HL-60 (cell line): ENCODE data around the gene SPTBN5.

Experiments used
- GABPA ChIP-seq: IDR thresholded peaks from 2 replicates; pipeline ENCODE4 v1.6.1; 2012; ENCODE audit warnings: low read depth
- POLR2AphosphoS5 ChIP-seq: IDR thresholded peaks from 2 replicates; pipeline ENCODE4 v1.6.1; 2012; ENCODE audit warnings: low read depth
- TF ChIP-seq, protein P1 (sequence below): IDR thresholded peaks from one replicate; pipeline ENCODE4 v1.5.1; 2011; ENCODE audit warnings: low read length, control low read depth, inconsistent platforms; ENCODE audit not compliant: insufficient read depth
- TF ChIP-seq, protein P2 (sequence below): IDR thresholded peaks from 2 replicates; pipeline ENCODE4 v1.6.1; 2012; ENCODE audit warnings: low read depth; ENCODE audit not compliant: insufficient replicate concordance

DNA sequence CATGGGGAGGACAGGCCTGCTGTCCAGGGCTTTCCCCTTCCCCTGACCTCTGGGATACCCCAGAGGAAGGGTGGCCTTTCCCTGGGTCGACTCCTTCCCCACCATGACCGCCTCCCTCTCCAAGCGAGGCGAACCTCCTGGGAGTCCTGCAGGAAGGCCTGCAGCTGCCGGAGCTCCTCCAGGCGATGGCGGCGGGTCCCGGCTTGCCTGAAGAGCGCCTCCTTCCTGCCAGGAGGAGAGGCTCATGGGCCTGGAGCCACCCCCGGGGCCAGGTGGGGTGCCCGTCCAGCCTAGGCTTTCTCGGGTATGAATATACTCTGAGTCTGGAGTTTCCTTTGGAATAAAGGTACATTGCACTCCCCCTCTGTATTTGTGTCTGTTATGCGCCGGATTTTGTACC lies 35.1 kb downstream of the SPTBN5 start:
- TF ChIP-seq POLR2AphosphoS5 (no peak), GABPA (no peak)
- TF ChIP-seq, protein P1, sequence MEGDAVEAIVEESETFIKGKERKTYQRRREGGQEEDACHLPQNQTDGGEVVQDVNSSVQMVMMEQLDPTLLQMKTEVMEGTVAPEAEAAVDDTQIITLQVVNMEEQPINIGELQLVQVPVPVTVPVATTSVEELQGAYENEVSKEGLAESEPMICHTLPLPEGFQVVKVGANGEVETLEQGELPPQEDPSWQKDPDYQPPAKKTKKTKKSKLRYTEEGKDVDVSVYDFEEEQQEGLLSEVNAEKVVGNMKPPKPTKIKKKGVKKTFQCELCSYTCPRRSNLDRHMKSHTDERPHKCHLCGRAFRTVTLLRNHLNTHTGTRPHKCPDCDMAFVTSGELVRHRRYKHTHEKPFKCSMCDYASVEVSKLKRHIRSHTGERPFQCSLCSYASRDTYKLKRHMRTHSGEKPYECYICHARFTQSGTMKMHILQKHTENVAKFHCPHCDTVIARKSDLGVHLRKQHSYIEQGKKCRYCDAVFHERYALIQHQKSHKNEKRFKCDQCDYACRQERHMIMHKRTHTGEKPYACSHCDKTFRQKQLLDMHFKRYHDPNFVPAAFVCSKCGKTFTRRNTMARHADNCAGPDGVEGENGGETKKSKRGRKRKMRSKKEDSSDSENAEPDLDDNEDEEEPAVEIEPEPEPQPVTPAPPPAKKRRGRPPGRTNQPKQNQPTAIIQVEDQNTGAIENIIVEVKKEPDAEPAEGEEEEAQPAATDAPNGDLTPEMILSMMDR: no peak
- TF ChIP-seq, protein P2, sequence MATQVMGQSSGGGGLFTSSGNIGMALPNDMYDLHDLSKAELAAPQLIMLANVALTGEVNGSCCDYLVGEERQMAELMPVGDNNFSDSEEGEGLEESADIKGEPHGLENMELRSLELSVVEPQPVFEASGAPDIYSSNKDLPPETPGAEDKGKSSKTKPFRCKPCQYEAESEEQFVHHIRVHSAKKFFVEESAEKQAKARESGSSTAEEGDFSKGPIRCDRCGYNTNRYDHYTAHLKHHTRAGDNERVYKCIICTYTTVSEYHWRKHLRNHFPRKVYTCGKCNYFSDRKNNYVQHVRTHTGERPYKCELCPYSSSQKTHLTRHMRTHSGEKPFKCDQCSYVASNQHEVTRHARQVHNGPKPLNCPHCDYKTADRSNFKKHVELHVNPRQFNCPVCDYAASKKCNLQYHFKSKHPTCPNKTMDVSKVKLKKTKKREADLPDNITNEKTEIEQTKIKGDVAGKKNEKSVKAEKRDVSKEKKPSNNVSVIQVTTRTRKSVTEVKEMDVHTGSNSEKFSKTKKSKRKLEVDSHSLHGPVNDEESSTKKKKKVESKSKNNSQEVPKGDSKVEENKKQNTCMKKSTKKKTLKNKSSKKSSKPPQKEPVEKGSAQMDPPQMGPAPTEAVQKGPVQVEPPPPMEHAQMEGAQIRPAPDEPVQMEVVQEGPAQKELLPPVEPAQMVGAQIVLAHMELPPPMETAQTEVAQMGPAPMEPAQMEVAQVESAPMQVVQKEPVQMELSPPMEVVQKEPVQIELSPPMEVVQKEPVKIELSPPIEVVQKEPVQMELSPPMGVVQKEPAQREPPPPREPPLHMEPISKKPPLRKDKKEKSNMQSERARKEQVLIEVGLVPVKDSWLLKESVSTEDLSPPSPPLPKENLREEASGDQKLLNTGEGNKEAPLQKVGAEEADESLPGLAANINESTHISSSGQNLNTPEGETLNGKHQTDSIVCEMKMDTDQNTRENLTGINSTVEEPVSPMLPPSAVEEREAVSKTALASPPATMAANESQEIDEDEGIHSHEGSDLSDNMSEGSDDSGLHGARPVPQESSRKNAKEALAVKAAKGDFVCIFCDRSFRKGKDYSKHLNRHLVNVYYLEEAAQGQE: no peak
